HepG2 (cell line): ENCODE data around the gene TPRN. TPM values are rescaled to one million over a fixed set of nuclear protein-coding genes. Genes with fewer than 3 reads are reported as not detected.
A peak's percentile ranks its signal among the peaks of the same experiment; 100 is the strongest.

ENCODE experiments used
- AGO1 ChIP-seq: fragments of 200-400 bp; formaldehyde crosslinking; IDR thresholded peaks from 2 replicates; pipeline ENCODE4 v1.6.1; 2017; ENCODE audit warnings: mild to moderate bottlenecking, low read depth, low read length, moderate library complexity; ENCODE audit not compliant: poor library complexity, severe bottlenecking
- DBP ChIP-seq: sonication (generic); formaldehyde crosslinking; IDR thresholded peaks from 2 replicates; pipeline ENCODE4 v1.4.0; 2020; ENCODE audit warnings: missing genetic modification reagents; ENCODE audit errors: not compliant biosample characterization
- EHMT2 ChIP-seq: fragments of 200-600 bp; sonication (generic); IDR thresholded peaks from 2 replicates; pipeline ENCODE4 v1.7.0; 2017; ENCODE audit warnings: antibody characterized with exemption, low read depth, low read length, borderline replicate concordance
- ETV5 ChIP-seq: IDR thresholded peaks from 2 replicates; pipeline ENCODE4 v1.6.1; 2018; ENCODE audit warnings: missing biosample characterization, missing genetic modification reagents, inconsistent platforms, borderline replicate concordance
- GATAD1 ChIP-seq: IDR thresholded peaks from 2 replicates; pipeline ENCODE4 v1.6.1; 2016; ENCODE audit warnings: missing genetic modification reagents, missing compliant biosample characterization
- GMEB1 ChIP-seq: sonication (generic); formaldehyde crosslinking; IDR thresholded peaks from 2 replicates; pipeline ENCODE4 v1.5.1; 2020; ENCODE audit warnings: missing genetic modification reagents, mild to moderate bottlenecking, borderline replicate concordance
- GRHL1 ChIP-seq: sonication (generic); formaldehyde crosslinking; conservative IDR thresholded peaks from 2 replicates; pipeline ENCODE4 v1.8.0; 2022; ENCODE audit warnings: missing genetic modification reagents
- HNRNPK ChIP-seq: fragments of 200-400 bp; formaldehyde crosslinking; IDR thresholded peaks from 2 replicates; pipeline ENCODE4 v1.6.1; 2018; ENCODE audit warnings: low read length, low read depth, moderate library complexity, mild to moderate bottlenecking; ENCODE audit not compliant: poor library complexity, severe bottlenecking
- MZF1 ChIP-seq: sonication (generic); formaldehyde crosslinking; IDR thresholded peaks from 2 replicates; pipeline ENCODE4 v1.8.1; 2023; ENCODE audit warnings: mild to moderate bottlenecking, missing genetic modification reagents, borderline replicate concordance
- RORA ChIP-seq: sonication (generic); formaldehyde crosslinking; IDR thresholded peaks from 2 replicates; pipeline ENCODE4 v1.5.0; 2020; ENCODE audit warnings: mild to moderate bottlenecking, missing genetic modification reagents, moderate library complexity
- RXRA ChIP-seq: sonication (generic); formaldehyde crosslinking; IDR thresholded peaks from 2 replicates; pipeline ENCODE4 v1.5.1; 2020; ENCODE audit warnings: missing genetic modification reagents
- TFDP2 ChIP-seq: sonication (generic); formaldehyde crosslinking; IDR thresholded peaks from 2 replicates; pipeline ENCODE4 v1.4.0; 2020; ENCODE audit warnings: missing genetic modification reagents
- ZFP62 ChIP-seq: sonication (generic); formaldehyde crosslinking; IDR thresholded peaks from 2 replicates; pipeline ENCODE4 v1.4.0; 2020; ENCODE audit warnings: missing genetic modification reagents
- ZNF253 ChIP-seq: sonication (generic); formaldehyde crosslinking; IDR thresholded peaks from 2 replicates; pipeline ENCODE4 v1.8.0; 2022; ENCODE audit warnings: mild to moderate bottlenecking, missing genetic modification reagents, borderline replicate concordance
- ZNF343 ChIP-seq: sonication (generic); formaldehyde crosslinking; IDR thresholded peaks from 2 replicates; pipeline ENCODE4 v1.4.0; 2020; ENCODE audit warnings: mild to moderate bottlenecking, missing genetic modification reagents
- ZNF446 ChIP-seq: sonication (generic); formaldehyde crosslinking; IDR thresholded peaks from 2 replicates; pipeline ENCODE4 v1.5.0; 2020; ENCODE audit warnings: mild to moderate bottlenecking, missing genetic modification reagents
- ZNF460 ChIP-seq: sonication (generic); formaldehyde crosslinking; IDR thresholded peaks from 2 replicates; pipeline ENCODE4 v1.5.1; 2020; ENCODE audit warnings: missing genetic modification reagents, mild to moderate bottlenecking, borderline replicate concordance
- ZNF484 ChIP-seq: sonication (generic); formaldehyde crosslinking; IDR thresholded peaks from 2 replicates; pipeline ENCODE4 v1.5.1; 2020; ENCODE audit warnings: mild to moderate bottlenecking, low read depth, missing genetic modification reagents, borderline replicate concordance
- ZNF576 ChIP-seq: sonication (generic); formaldehyde crosslinking; IDR thresholded peaks from 2 replicates; pipeline ENCODE4 v1.4.0; 2020; ENCODE audit warnings: mild to moderate bottlenecking, missing genetic modification reagents
- ZNF740 ChIP-seq: sonication (generic); formaldehyde crosslinking; IDR thresholded peaks from 2 replicates; pipeline ENCODE4 v1.4.0; 2020; ENCODE audit warnings: missing genetic modification reagents
- ZNF747 ChIP-seq: sonication (generic); formaldehyde crosslinking; IDR thresholded peaks from 2 replicates; pipeline ENCODE4 v1.8.1; 2023; ENCODE audit warnings: missing genetic modification reagents, mild to moderate bottlenecking, borderline replicate concordance
- polyA plus RNA-seq, 8 experiments: library from polyadenylated mRNA; depleted of rRNA in 3 of 8; stranded (reverse) in 7 of 8; unstranded in 1 of 8; fragments of >200 nt; fragmentation: Illumina TruSeq in 4 of 8; extraction: Trizol in 4 of 8; gene quantifications; 2 replicates each; pipeline versions ENCODE4 v1.2.1 to v1.2.3, GENCODE V29; 2011 to 2016; ENCODE audit warnings: low read depth in 4 of 8, missing spikeins in 1 of 8, mixed read lengths in 1 of 8; ENCODE audit not compliant: insufficient read depth in 1 of 8
- total RNA-seq, 5 experiments: library from RNA; depleted of rRNA; stranded (reverse); fragments of >200 nt; fragmentation: Illumina TruSeq; extraction: Trizol; gene quantifications; 2 replicates each; pipeline ENCODE4 v1.2.3, GENCODE V29; 2016; ENCODE audit warnings: low read depth in 1 of 5

Gene TPRN
- total and polyA plus RNA-seq, 2 of the 13 experiments (the other 11 are each of a cell fraction or from before 2014, with no cell fraction given), result 10.1 to 19.2 TPM

- TF ChIP-seq ZNF446 (CRISPR knock-in tag) (no peak; the same call in 1 of the 2 replicates), HNRNPK (no peak), ZNF460 (CRISPR knock-in tag) (no peak), ZNF576 (CRISPR knock-in tag) (no peak), GRHL1 (CRISPR knock-in tag) (no peak), ZNF484 (CRISPR knock-in tag) (no peak), MZF1 (CRISPR knock-in tag) (no peak), GMEB1 (CRISPR knock-in tag) (no peak), AGO1 (no peak), TFDP2 (CRISPR knock-in tag) (peak; percentile 55; the same call in 1 of the 2 replicates), RORA (CRISPR knock-in tag) (no peak), DBP (CRISPR knock-in tag) (peak; percentile 43), GATAD1 (CRISPR knock-in tag) (peak; percentile 66; the same call in 1 of the 2 replicates), ETV5 (CRISPR knock-in tag) (peak; percentile 45; the same call in 1 of the 2 replicates), EHMT2 (no peak), ZNF747 (CRISPR knock-in tag) (no peak), ZNF253 (no peak), RXRA (CRISPR knock-in tag) (peak; percentile 52; the same call in 1 of the 2 replicates), ZNF343 (CRISPR knock-in tag) (no peak; the same call in 1 of the 2 replicates), ZFP62 (CRISPR knock-in tag) (no peak), ZNF740 (CRISPR knock-in tag) (no peak)
Measured at GRCh38 chr9:137235424-137236237, 35.1 kb upstream of the TPRN start (continued).
